Caco-2 (cell line): ENCODE measurements around the gene IPMK. TPM values are rescaled to one million over a fixed set of nuclear protein-coding genes. Genes with fewer than 3 reads are reported as not detected.
A peak's percentile ranks its signal among the peaks of the same experiment; 100 is the strongest.

Source experiments
- BruUV-seq: library from RNA; stranded (reverse); fragments of 400-500 nt; replicated peaks from 2 replicates; lab custom pipeline; 2021; lab: Mats Ljungman, UMichigan
- CTCF ChIA-PET: fragments of 300-600 bp; sonication (Branson Sonifier 250); formaldehyde crosslinking; loops from one replicate; lab custom pipeline; 2022; ENCODE audit warnings: antibody characterized with exemption; lab: Charles Lee
- POLR2A ChIA-PET: fragments of 300-600 bp; sonication (Branson Sonifier 250); formaldehyde crosslinking; loops from one replicate; lab custom pipeline; 2022; ENCODE audit warnings: antibody characterized with exemption; lab: Charles Lee
- DNase-seq, 2 experiments: peaks; one replicate each; pipeline versions ENCODE4 v3.0.0 to v3.0.0-alpha.2; 2020 to 2022
- H3K27me3 ChIP-seq: replicated peaks from 2 replicates; pipeline ENCODE4 v1.6.0; 2011; ENCODE audit warnings: low read length; ENCODE audit not compliant: control insufficient read depth, insufficient read depth
- H3K36me3 ChIP-seq: 2 replicates; pipeline ENCODE4 v1.5.1; 2011; ENCODE audit warnings: low read length; ENCODE audit not compliant: control insufficient read depth, insufficient read depth
- H3K4me1 ChIP-seq: fragments of 250-450 bp; sonication (Bioruptor Pico); 2 replicates; pipeline ENCODE4 v1.5.1; 2020; ENCODE audit warnings: mild to moderate bottlenecking
- H3K4me3 ChIP-seq: 2 replicates; pipeline ENCODE4 v1.5.1; 2011; ENCODE audit warnings: low read depth, mild to moderate bottlenecking, control low read depth, low read length
- H3K9me3 ChIP-seq: fragments of 250-450 bp; sonication (Bioruptor Pico); 2 replicates; pipeline ENCODE4 v1.5.1; 2020; ENCODE audit warnings: mild to moderate bottlenecking, moderate library complexity
- H3K27ac Mint-ChIP-seq: one replicate; pipeline ENCODE4 v1.8.0; 2022; ENCODE audit warnings: mixed read lengths; ENCODE audit not compliant: unreplicated experiment
- H3K27me3 Mint-ChIP-seq: one replicate; pipeline ENCODE4 v1.8.0; 2022; ENCODE audit warnings: mixed read lengths; ENCODE audit not compliant: insufficient read depth, unreplicated experiment
- H3K36me3 Mint-ChIP-seq: one replicate; pipeline ENCODE4 v1.8.0; 2022; ENCODE audit warnings: mild to moderate bottlenecking, mixed read lengths; ENCODE audit not compliant: insufficient read depth, unreplicated experiment
- H3K4me1 Mint-ChIP-seq: one replicate; pipeline ENCODE4 v1.8.0; 2022; ENCODE audit warnings: low read depth, mixed read lengths; ENCODE audit not compliant: unreplicated experiment
- H3K4me3 Mint-ChIP-seq: one replicate; pipeline ENCODE4 v1.8.0; 2022; ENCODE audit warnings: mild to moderate bottlenecking, moderate library complexity, mixed read lengths; ENCODE audit not compliant: unreplicated experiment
- H3K9me3 Mint-ChIP-seq: one replicate; pipeline ENCODE4 v1.8.0; 2022; ENCODE audit warnings: mixed read lengths; ENCODE audit not compliant: unreplicated experiment
- intact Hi-C: fragments of 100-400 bp; cut with micrococcal nuclease; formaldehyde crosslinking; loops from one replicate; pipeline ENCODE4 v1.10.0; 2022; ENCODE audit not compliant: unreplicated experiment
- total RNA-seq: library from RNA; stranded (reverse); gene quantifications from 2 replicates; pipeline ENCODE4 v1.2.3, GENCODE V29; 2022
- TF ChIP-seq, protein P1 (sequence below), 2 experiments: fragments of 200-600 bp in 1 of 2; IDR thresholded peaks; 1 replicate in 1 of 2; 2 replicates in 1 of 2; pipeline versions ENCODE4 v1.5.1 to v1.8.0; 2011 to 2022; ENCODE audit warnings: antibody characterized with exemption in 1 of 2, control low read depth in 1 of 2, inconsistent platforms in 1 of 2, low read depth in 1 of 2, low read length in 1 of 2, mild to moderate bottlenecking in 1 of 2, moderate library complexity in 1 of 2; ENCODE audit not compliant: insufficient read depth in 1 of 2, severe bottlenecking in 1 of 2, unreplicated experiment in 1 of 2

IPMK gene
- total RNA-seq, 1 experiment from 2014 or later, result 18.3 TPM

DNA sequence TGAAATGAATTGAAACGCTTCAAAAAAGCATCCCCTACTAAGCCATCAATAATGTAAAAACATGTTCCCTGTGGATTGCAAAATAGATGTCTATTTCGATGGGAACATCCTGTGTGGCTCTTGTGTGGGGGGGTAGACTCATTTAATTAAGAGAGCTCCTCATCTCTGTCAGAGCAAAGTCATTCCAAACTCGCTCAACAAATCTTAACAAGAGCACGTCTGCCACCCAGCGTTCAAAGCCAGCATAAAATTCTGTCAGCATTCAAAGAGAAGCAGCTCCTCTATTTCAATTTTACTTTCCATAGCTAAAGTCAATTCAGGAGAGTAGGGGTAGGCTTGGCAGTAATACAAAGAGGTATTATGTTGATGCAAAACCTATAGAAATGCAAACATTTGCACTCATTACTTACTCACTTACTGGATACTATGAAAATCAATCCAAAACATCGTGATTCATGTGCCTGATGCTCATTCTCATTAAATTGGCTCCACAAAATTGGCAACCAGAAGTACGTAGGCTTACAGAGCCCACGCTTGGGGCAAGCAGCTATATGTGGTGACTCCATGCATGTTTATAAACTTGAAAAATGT lies 114.9 kb downstream of the IPMK start:
- TF ChIP-seq, protein P1, sequence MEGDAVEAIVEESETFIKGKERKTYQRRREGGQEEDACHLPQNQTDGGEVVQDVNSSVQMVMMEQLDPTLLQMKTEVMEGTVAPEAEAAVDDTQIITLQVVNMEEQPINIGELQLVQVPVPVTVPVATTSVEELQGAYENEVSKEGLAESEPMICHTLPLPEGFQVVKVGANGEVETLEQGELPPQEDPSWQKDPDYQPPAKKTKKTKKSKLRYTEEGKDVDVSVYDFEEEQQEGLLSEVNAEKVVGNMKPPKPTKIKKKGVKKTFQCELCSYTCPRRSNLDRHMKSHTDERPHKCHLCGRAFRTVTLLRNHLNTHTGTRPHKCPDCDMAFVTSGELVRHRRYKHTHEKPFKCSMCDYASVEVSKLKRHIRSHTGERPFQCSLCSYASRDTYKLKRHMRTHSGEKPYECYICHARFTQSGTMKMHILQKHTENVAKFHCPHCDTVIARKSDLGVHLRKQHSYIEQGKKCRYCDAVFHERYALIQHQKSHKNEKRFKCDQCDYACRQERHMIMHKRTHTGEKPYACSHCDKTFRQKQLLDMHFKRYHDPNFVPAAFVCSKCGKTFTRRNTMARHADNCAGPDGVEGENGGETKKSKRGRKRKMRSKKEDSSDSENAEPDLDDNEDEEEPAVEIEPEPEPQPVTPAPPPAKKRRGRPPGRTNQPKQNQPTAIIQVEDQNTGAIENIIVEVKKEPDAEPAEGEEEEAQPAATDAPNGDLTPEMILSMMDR (IDR thresholded peaks at IDR 0.05; ENCODE audit: insufficient read depth in 1 of 2, low read depth in 1 of 2, low read length in 1 of 2, severe bottlenecking in 1 of 2, unreplicated experiment in 1 of 2), result peak; percentile 83 to 85
- Mint-ChIP-seq H3K27me3 (peaks cover 15% of the 10 kb centered on the region), H3K9me3 (no peaks in the 10 kb centered on the region), H3K36me3 (no peaks in the 10 kb centered on the region), H3K4me3 (no peak overlapping the region), H3K27ac (no peak overlapping the region), H3K4me1 (peaks cover 7% of the 10 kb centered on the region)
- intact Hi-C loops, result loop anchor here (1.0 to 5.0 kb wide), 7 partner anchors 87 to 813 kb away; no protein-coding TSS in a partner anchor
- ChIA-PET POLR2A (no interaction called here), CTCF (interaction anchor here (0.6 to 1.5 kb wide), 20 partner anchors 9 to 1859 kb away, joined by 3 to 9 read pairs (median 4); partner anchors contain the start of genes CISD1 and IPMK)
- no TSS peak for BruUV-seq
- no peaks in the 10 kb centered on the region for H3K36me3 ChIP-seq
- H3K4me1 ChIP-seq, result no peaks in the 10 kb centered on the region
- H3K9me3 ChIP-seq, result no peaks in the 10 kb centered on the region
- no peak overlapping the region for H3K4me3 ChIP-seq
- H3K27me3 ChIP-seq, result no peaks in the 10 kb centered on the region
- DNase-seq, result peak; percentile 71 to 80

- Histone ChIP-seq H3K4me1 (no peaks in the 10 kb centered on the region), H3K36me3 (no peaks in the 10 kb centered on the region), H3K27me3 (no peaks in the 10 kb centered on the region), H3K4me3 (no peak overlapping the region), H3K9me3 (no peaks in the 10 kb centered on the region; the same call in 1 of the 2 replicates)
- Mint-ChIP-seq H3K4me1 (peaks cover 7% of the 10 kb centered on the region), H3K27ac (no peak overlapping the region), H3K36me3 (no peaks in the 10 kb centered on the region), H3K4me3 (no peak overlapping the region), H3K27me3 (peaks cover 7% of the 10 kb centered on the region), H3K9me3 (no peaks in the 10 kb centered on the region)
- no peak for DNase-seq
- BruUV-seq, result no TSS peak
- CTCF ChIA-PET, result no interaction called here
- TF ChIP-seq, protein P1 (IDR thresholded peaks at IDR 0.05; ENCODE audit: insufficient read depth in 1 of 2, low read depth in 1 of 2, low read length in 1 of 2, severe bottlenecking in 1 of 2, unreplicated experiment in 1 of 2), result no peak
- intact Hi-C loops, result loop anchor here (5.0 kb wide), 2 partner anchors 128 to 303 kb away; no protein-coding TSS in a partner anchor
- POLR2A ChIA-PET, result interaction anchor here (0.6 kb wide), 1 partner anchor 614 kb away, joined by 7 read pairs; no protein-coding TSS in a partner anchor
Measured at GRCh38 chr10:58150290-58150689, 117.4 kb downstream of the IPMK start.

- Histone ChIP-seq H3K36me3 (no peaks in the 10 kb centered on the region), H3K27me3 (no peaks in the 10 kb centered on the region), H3K4me1 (no peaks in the 10 kb centered on the region), H3K4me3 (no peak overlapping the region), H3K9me3 (no peaks in the 10 kb centered on the region; the same call in 1 of the 2 replicates)
- DNase-seq, result no peak
- Mint-ChIP-seq H3K4me1 (peaks cover 4% of the 10 kb centered on the region), H3K9me3 (peaks cover 23% of the 10 kb centered on the region), H3K27ac (no peak overlapping the region), H3K27me3 (peaks cover under 1% of the 10 kb centered on the region), H3K36me3 (no peaks in the 10 kb centered on the region), H3K4me3 (no peak overlapping the region)
- intact Hi-C loops, result no loop called here
- ChIA-PET POLR2A (no interaction called here), CTCF (interaction anchor here (1.2 kb wide), 1 partner anchor 8 kb away, joined by 3 read pairs; no protein-coding TSS in a partner anchor)
- BruUV-seq, result no TSS peak
- TF ChIP-seq, protein P1 (IDR thresholded peaks at IDR 0.05; ENCODE audit: insufficient read depth in 1 of 2, low read depth in 1 of 2, low read length in 1 of 2, severe bottlenecking in 1 of 2, unreplicated experiment in 1 of 2), result no peak
Measured at GRCh38 chr10:58143944-58144343, 123.8 kb downstream of the IPMK start.

Other genes starting within 250 kb of the IPMK start
- gene CISD1, start 1.3 kb upstream of the IPMK start, total RNA-seq, result 98.3 and 99.3 TPM in 2 replicates
- gene UBE2D1, start 67.1 kb upstream of the IPMK start, total RNA-seq, result 35.1 and 39.7 TPM in 2 replicates
- 228 and 240 TPM in 2 replicates for gene TFAM, start 117.5 kb upstream of the IPMK start, total RNA-seq
- 118 and 122 TPM in 2 replicates for gene BICC1, start 245.0 kb upstream of the IPMK start, total RNA-seq